GM23248 (cell line): ENCODE data around the gene TRIM26. TPM values are rescaled to one million over a fixed set of nuclear protein-coding genes. Genes with fewer than 3 reads are reported as not detected.

ENCODE experiments used
- DNase-seq: peaks from one replicate; pipeline ENCODE4 v3.0.0-alpha.2; 2015
- H2AFZ ChIP-seq: fragments of 200-600 bp; sonication (generic); 2 replicates; pipeline ENCODE4 v1.6.1; 2016; ENCODE audit warnings: antibody characterized with exemption
- H3F3A ChIP-seq: fragments of 200-600 bp; sonication (generic); 2 replicates; pipeline ENCODE4 v1.6.1; 2016; ENCODE audit warnings: mild to moderate bottlenecking, antibody characterized with exemption, mixed run types; ENCODE audit not compliant: insufficient read depth
- H3K27ac ChIP-seq: fragments of 200-600 bp; sonication (generic); 2 replicates; pipeline ENCODE4 v1.5.1; 2016; ENCODE audit warnings: mild to moderate bottlenecking
- H3K27me3 ChIP-seq: fragments of 200-600 bp; sonication (generic); replicated peaks from 2 replicates; pipeline ENCODE4 v1.6.1; 2016; ENCODE audit warnings: mild to moderate bottlenecking; ENCODE audit not compliant: insufficient read depth
- H3K36me3 ChIP-seq: fragments of 200-600 bp; sonication (generic); 2 replicates; pipeline ENCODE4 v1.6.1; 2016; ENCODE audit warnings: low read depth, mild to moderate bottlenecking
- H3K4me1 ChIP-seq: fragments of 200-600 bp; sonication (generic); 2 replicates; pipeline ENCODE4 v1.6.1; 2016; ENCODE audit warnings: mild to moderate bottlenecking; ENCODE audit not compliant: insufficient read depth
- H3K4me2 ChIP-seq: fragments of 200-600 bp; sonication (generic); one replicate; pipeline ENCODE4 v1.6.1; 2016; ENCODE audit warnings: mild to moderate bottlenecking; ENCODE audit not compliant: unreplicated experiment
- H3K4me3 ChIP-seq: fragments of 200-600 bp; sonication (generic); 2 replicates; pipeline ENCODE4 v1.5.1; 2016; ENCODE audit warnings: mild to moderate bottlenecking
- H3K79me2 ChIP-seq: fragments of 200-600 bp; sonication (generic); 2 replicates; pipeline ENCODE4 v1.6.1; 2016; ENCODE audit warnings: mild to moderate bottlenecking; ENCODE audit not compliant: insufficient read depth
- H3K9ac ChIP-seq: fragments of 200-600 bp; sonication (generic); 2 replicates; pipeline ENCODE4 v1.6.1; 2016; ENCODE audit warnings: mild to moderate bottlenecking
- H3K9me2 ChIP-seq: fragments of 200-600 bp; sonication (generic); 2 replicates; pipeline ENCODE4 v1.6.1; 2016; ENCODE audit warnings: mixed run types, mild to moderate bottlenecking, moderate library complexity; ENCODE audit not compliant: insufficient read depth
- H3K9me3 ChIP-seq: fragments of 200-600 bp; sonication (generic); one replicate; pipeline ENCODE4 v1.6.1; 2017; ENCODE audit warnings: low read depth
- H4K20me1 ChIP-seq: fragments of 200-600 bp; sonication (generic); 2 replicates; pipeline ENCODE4 v1.6.0; 2016; ENCODE audit not compliant: insufficient read depth
- EZH2 ChIP-seq: fragments of 200-600 bp; sonication (generic); IDR thresholded peaks from 2 replicates; pipeline ENCODE4 v1.6.1; 2018; ENCODE audit warnings: antibody characterized with exemption, mild to moderate bottlenecking; ENCODE audit not compliant: insufficient read depth, poor library complexity, severe bottlenecking
- EZH2phosphoT487 ChIP-seq: fragments of 200-600 bp; sonication (generic); IDR thresholded peaks from 2 replicates; pipeline ENCODE4 v1.6.1; 2018; ENCODE audit warnings: antibody characterized with exemption, moderate library complexity, mild to moderate bottlenecking, low read depth; ENCODE audit not compliant: insufficient read depth
- WGBS, 2 experiments: methylation state at CpG; one replicate each; pipeline ENCODE4 v1.1.6; 2015 to 2017; ENCODE audit warnings: low lambda C conversion rate in 2 of 2, low coverage in 1 of 2; ENCODE audit errors: missing lambda C conversion rate in 2 of 2; 5-methylcytosine and 5-hydroxymethylcytosine counted together
- in situ Hi-C: fragments of 300-500 bp; cut with MboI; formaldehyde crosslinking; loops from 2 replicates; pipeline ENCODE4 v1.15.0; 2020
- polyA plus RNA-seq: library from polyadenylated mRNA; unstranded; fragments of >200 nt; fragmentation: Nextera tagmentation; extraction: Ambion mirVana; gene quantifications from 2 replicates; pipeline ENCODE4 v1.2.1, GENCODE V29; 2016
- total RNA-seq: library from RNA; depleted of rRNA; stranded (reverse); fragments of >200 nt; shearing (Covaris generic); gene quantifications from 2 replicates; pipeline ENCODE4 v1.2.3, GENCODE V29; 2014

Gene TRIM26
- total and polyA plus RNA-seq, 2 experiments from 2014 or later: 22.9 to 30.7 TPM

- DNase-seq: peak; percentile 73
- Histone ChIP-seq H2AFZ (no peak overlapping the region), H3K4me3 (no peak overlapping the region), H3K36me3 (no peaks in the 10 kb centered on the region), H3F3A (no peaks in the 10 kb centered on the region), H3K4me2 (no peak overlapping the region), H3K9me3 (no peaks in the 10 kb centered on the region), H4K20me1 (no peaks in the 10 kb centered on the region), H3K79me2 (no peaks in the 10 kb centered on the region), H3K27ac (no peak overlapping the region), H3K27me3 (no peaks in the 10 kb centered on the region), H3K4me1 (no peaks in the 10 kb centered on the region), H3K9ac (no peak overlapping the region), H3K9me2 (no peaks in the 10 kb centered on the region)
- 0% methylated on average over 1 of the region's 1 CpG for WGBS, 2 experiments
- in situ Hi-C loops: no loop called here
- no peak for TF ChIP-seq EZH2phosphoT487
Measured at GRCh38 chr6:30219244-30219643, 6.0 kb upstream of the TRIM26 start.

GRCh38 chr6:30216096-30216495, 2.9 kb upstream of the TRIM26 start:
- Histone ChIP-seq H2AFZ (no peak overlapping the region), H3K79me2 (peaks cover 19% of the 10 kb centered on the region), H3F3A (0 out of 2 replicates have a peak, but pooled peaks cover 7% of the 10 kb centered on the region), H3K27ac (no peak overlapping the region), H3K27me3 (no peaks in the 10 kb centered on the region), H4K20me1 (no peaks in the 10 kb centered on the region), H3K4me3 (no peak overlapping the region), H3K9me2 (no peaks in the 10 kb centered on the region), H3K4me1 (peaks cover 14% of the 10 kb centered on the region), H3K4me2 (no peak overlapping the region), H3K9ac (no peak overlapping the region), H3K36me3 (no peaks in the 10 kb centered on the region), H3K9me3 (no peaks in the 10 kb centered on the region)
- TF ChIP-seq EZH2phosphoT487 (no peak), EZH2 (no peak)
- DNase-seq: no peak
- WGBS, 2 experiments: 12 to 17% methylated on average over 3 of the region's 3 CpGs
- in situ Hi-C loops: no loop called here

- 44 to 73% methylated on average over 5 to 14 of the region's 14 CpGs for WGBS, 2 experiments
- Histone ChIP-seq H3K4me1 (peaks cover 15% of the 10 kb centered on the region), H3K9me2 (no peaks in the 10 kb centered on the region), H3K4me3 (peak overlapping the region; percentile 84), H3K36me3 (no peaks in the 10 kb centered on the region), H2AFZ (peak overlapping the region; percentile 95), H3K9me3 (no peaks in the 10 kb centered on the region), H3K27me3 (no peaks in the 10 kb centered on the region), H3F3A (0 out of 2 replicates have a peak, but pooled peaks cover 7% of the 10 kb centered on the region), H3K9ac (peak overlapping the region; percentile 94), H3K27ac (peak overlapping the region; percentile 85; the same call in 1 of the 2 replicates), H4K20me1 (no peaks in the 10 kb centered on the region), H3K79me2 (peaks cover 33% of the 10 kb centered on the region), H3K4me2 (peak overlapping the region; percentile 90)
- in situ Hi-C loops: no loop called here
- no peak for DNase-seq
- no peak for TF ChIP-seq EZH2
- no peak for TF ChIP-seq EZH2phosphoT487
Measured at GRCh38 chr6:30214657-30214982, 1.4 kb upstream of the TRIM26 start.

- 1 to 2% methylated on average over 43 to 45 of the region's 45 CpGs for WGBS, 2 experiments
- H3K27me3 ChIP-seq: no peaks in the 10 kb centered on the region
- H3K4me3 ChIP-seq: peak overlapping the region; percentile 84
- in situ Hi-C loops: no loop called here
- H3K4me1 ChIP-seq: peaks cover 15% of the 10 kb centered on the region
- H3K9ac ChIP-seq: peak overlapping the region; percentile 94
- no peaks in the 10 kb centered on the region for H3K9me3 ChIP-seq
- peak; percentile 91 for DNase-seq
- TF ChIP-seq EZH2: no peak
- no peak for TF ChIP-seq EZH2phosphoT487
- H3F3A ChIP-seq: 0 out of 2 replicates have a peak, but pooled peaks cover 7% of the 10 kb centered on the region
- H3K36me3 ChIP-seq: no peaks in the 10 kb centered on the region
- H2AFZ ChIP-seq: peak overlapping the region; percentile 95
- peaks cover 38% of the 10 kb centered on the region for H3K79me2 ChIP-seq
- H4K20me1 ChIP-seq: no peaks in the 10 kb centered on the region
- peak overlapping the region; percentile 85 for H3K27ac ChIP-seq
- peak overlapping the region; percentile 90 for H3K4me2 ChIP-seq
- H3K9me2 ChIP-seq: no peaks in the 10 kb centered on the region
Measured at GRCh38 chr6:30213957-30214656, 901 bp upstream of the TRIM26 start.

- H2AFZ ChIP-seq: peak overlapping the region; percentile 95
- in situ Hi-C loops: no loop called here
- no peaks in the 10 kb centered on the region for H3K36me3 ChIP-seq
- H3K4me2 ChIP-seq: peak overlapping the region; percentile 90
- TF ChIP-seq EZH2phosphoT487: no peak
- TF ChIP-seq EZH2: no peak
- no peaks in the 10 kb centered on the region for H3K27me3 ChIP-seq
- H3K27ac ChIP-seq: peak overlapping the region; percentile 85
- WGBS, 2 experiments: 1% methylated on average over 12 of the region's 12 CpGs
- peak overlapping the region; percentile 94 for H3K9ac ChIP-seq
- H3K4me3 ChIP-seq: peak overlapping the region; percentile 84
- peaks cover 43% of the 10 kb centered on the region for H3K79me2 ChIP-seq
- H3K9me2 ChIP-seq: no peaks in the 10 kb centered on the region
- peaks cover 15% of the 10 kb centered on the region for H3K4me1 ChIP-seq
- H4K20me1 ChIP-seq: no peaks in the 10 kb centered on the region
- no peaks in the 10 kb centered on the region for H3K9me3 ChIP-seq
- peaks cover 8% of the 10 kb centered on the region; the same call in 1 of the 2 replicates for H3F3A ChIP-seq
- no peak for DNase-seq
Measured at GRCh38 chr6:30213667-30213956, 406 bp upstream of the TRIM26 start.
